OCI-LY3 (cell line): Measurements from ENCODE around the gene JPH3.

ENCODE experiments used
- H2AFZ ChIP-seq: fragments of 200-600, 300-600 bp; shearing (Covaris generic); 2 replicates; pipeline ENCODE4 v1.6.0; 2014; ENCODE audit warnings: antibody characterized with exemption, low read depth, low read length
- H3K27ac ChIP-seq: fragments of 200-600, 300-600 bp; sonication (generic); 2 replicates; pipeline ENCODE4 v1.5.1; 2014; ENCODE audit warnings: mild to moderate bottlenecking, low read length, moderate library complexity, mixed read lengths
- H3K27me3 ChIP-seq: fragments of 200-600, 300-600 bp; sonication (generic); 2 replicates; pipeline ENCODE4 v1.6.1; 2014; ENCODE audit warnings: low read depth, low read length, mixed read lengths
- H3K36me3 ChIP-seq: fragments of 200-600, 300-600 bp; sonication (generic); replicated peaks from 2 replicates; pipeline ENCODE3; 2014; ENCODE audit warnings: low read depth, low read length, mixed read lengths
- H3K4me1 ChIP-seq: fragments of 300-600, 200-600 bp; sonication (generic); 2 replicates; pipeline ENCODE4 v1.6.1; 2014; ENCODE audit warnings: low read length, mixed read lengths
- H3K4me2 ChIP-seq: fragments of 200-600, 300-600 bp; sonication (generic); 2 replicates; pipeline ENCODE4 v1.6.1; 2014; ENCODE audit warnings: low read length, mixed read lengths
- H3K4me3 ChIP-seq: fragments of 300-600, 200-600 bp; sonication (generic); 2 replicates; pipeline ENCODE4 v1.5.1; 2014; ENCODE audit warnings: antibody characterized with exemption, mild to moderate bottlenecking, low read length, moderate library complexity
- H3K79me2 ChIP-seq: fragments of 300-600, 200-600 bp; shearing (Covaris generic); 2 replicates; pipeline ENCODE4 v1.6.1; 2014; ENCODE audit warnings: mild to moderate bottlenecking, low read length, mixed read lengths
- H3K9ac ChIP-seq: fragments of 300-600, 200-600 bp; shearing (Covaris generic); 2 replicates; pipeline ENCODE4 v1.6.0; 2014; ENCODE audit warnings: mild to moderate bottlenecking, low read length, moderate library complexity
- H3K9me3 ChIP-seq: fragments of 200-600, 300-600 bp; shearing (Covaris generic); 2 replicates; pipeline ENCODE4 v1.6.1; 2014; ENCODE audit warnings: low read length, mixed read lengths; ENCODE audit not compliant: insufficient read depth
- H4K20me1 ChIP-seq: fragments of 200-600, 300-600 bp; sonication (generic); 2 replicates; pipeline ENCODE4 v1.6.1; 2016; ENCODE audit warnings: low read length, mixed read lengths; ENCODE audit not compliant: insufficient read depth
- CTCF ChIP-seq: fragments of 200-600, 300-600 bp; sonication (generic); IDR thresholded peaks from 2 replicates; pipeline ENCODE4 v1.5.1; 2014; ENCODE audit warnings: antibody characterized with exemption, low read length, low read depth
- EZH2phosphoT487 ChIP-seq: fragments of 200-600 bp; shearing (Covaris generic); IDR thresholded peaks from 2 replicates; pipeline ENCODE4 v1.6.1; 2018; ENCODE audit warnings: antibody characterized with exemption, mixed run types, low read depth

The JPH3 gene

GRCh38 chr16:87691686-87692079 lies 89.4 kb downstream of the JPH3 start:
- TF ChIP-seq EZH2phosphoT487 (no peak), CTCF (no peak)
- H3K27me3 ChIP-seq, result no peaks in the 10 kb centered on the region
- H3K9me3 ChIP-seq, result no peaks in the 10 kb centered on the region
- H3K79me2 ChIP-seq, result no peaks in the 10 kb centered on the region
- H3K4me2 ChIP-seq, result no peak overlapping the region
- H2AFZ ChIP-seq, result no peak overlapping the region
- H4K20me1 ChIP-seq, result no peaks in the 10 kb centered on the region
- H3K4me3 ChIP-seq, result no peak overlapping the region
- no peak overlapping the region for H3K27ac ChIP-seq
- no peak overlapping the region for H3K9ac ChIP-seq
- no peaks in the 10 kb centered on the region for H3K4me1 ChIP-seq
- peaks cover 11% of the 10 kb centered on the region for H3K36me3 ChIP-seq

- TF ChIP-seq EZH2phosphoT487, result no peak
- no peak for TF ChIP-seq CTCF
- Histone ChIP-seq H3K9me3 (no peaks in the 10 kb centered on the region), H2AFZ (no peak overlapping the region), H3K4me1 (peaks cover under 1% of the 10 kb centered on the region; the same call in 1 of the 2 replicates), H3K9ac (no peak overlapping the region), H3K79me2 (no peaks in the 10 kb centered on the region), H3K4me3 (no peak overlapping the region), H4K20me1 (no peaks in the 10 kb centered on the region), H3K27ac (no peak overlapping the region), H3K36me3 (peaks cover 12% of the 10 kb centered on the region), H3K27me3 (no peaks in the 10 kb centered on the region), H3K4me2 (no peak overlapping the region)
Observed at GRCh38 chr16:87692176-87692575, 89.9 kb downstream of the JPH3 start.

GRCh38 chr16:87692756-87693155 lies 90.4 kb downstream of the JPH3 start:
- Histone ChIP-seq H3K4me2 (no peak overlapping the region), H2AFZ (no peak overlapping the region), H3K4me3 (no peak overlapping the region), H3K4me1 (peaks cover 6% of the 10 kb centered on the region), H3K79me2 (no peaks in the 10 kb centered on the region), H3K36me3 (peaks cover 17% of the 10 kb centered on the region), H3K27me3 (no peaks in the 10 kb centered on the region), H3K27ac (no peak overlapping the region), H3K9me3 (no peaks in the 10 kb centered on the region), H4K20me1 (no peaks in the 10 kb centered on the region), H3K9ac (no peak overlapping the region)
- TF ChIP-seq CTCF, result no peak
- no peak for TF ChIP-seq EZH2phosphoT487

GRCh38 chr16:87693827-87694226 lies 91.5 kb downstream of the JPH3 start:
- no peak overlapping the region for H2AFZ ChIP-seq
- peaks cover 17% of the 10 kb centered on the region for H3K4me1 ChIP-seq
- no peaks in the 10 kb centered on the region for H3K79me2 ChIP-seq
- TF ChIP-seq CTCF (no peak), EZH2phosphoT487 (no peak)
- peaks cover 18% of the 10 kb centered on the region for H3K36me3 ChIP-seq
- H3K9me3 ChIP-seq, result no peaks in the 10 kb centered on the region
- H3K4me3 ChIP-seq, result no peak overlapping the region
- no peaks in the 10 kb centered on the region for H3K27me3 ChIP-seq
- 0 out of 2 replicates have a peak, but pooled peaks cover 3% of the 10 kb centered on the region for H4K20me1 ChIP-seq
- no peak overlapping the region for H3K4me2 ChIP-seq
- H3K27ac ChIP-seq, result no peak overlapping the region
- no peak overlapping the region for H3K9ac ChIP-seq
